ENCODE results near the gene AQP12B. TPM values are rescaled to one million over a fixed set of nuclear protein-coding genes. Genes with fewer than 3 reads are reported as not detected.
"Not testable (repeated sequence)": the region's sequence is repeated elsewhere in the genome, so short reads cannot be mapped to it uniquely, and the experiment has no call there.

AQP12B gene
- total RNA-seq, 1 experiment from 2014 or later = not detected

DNA sequence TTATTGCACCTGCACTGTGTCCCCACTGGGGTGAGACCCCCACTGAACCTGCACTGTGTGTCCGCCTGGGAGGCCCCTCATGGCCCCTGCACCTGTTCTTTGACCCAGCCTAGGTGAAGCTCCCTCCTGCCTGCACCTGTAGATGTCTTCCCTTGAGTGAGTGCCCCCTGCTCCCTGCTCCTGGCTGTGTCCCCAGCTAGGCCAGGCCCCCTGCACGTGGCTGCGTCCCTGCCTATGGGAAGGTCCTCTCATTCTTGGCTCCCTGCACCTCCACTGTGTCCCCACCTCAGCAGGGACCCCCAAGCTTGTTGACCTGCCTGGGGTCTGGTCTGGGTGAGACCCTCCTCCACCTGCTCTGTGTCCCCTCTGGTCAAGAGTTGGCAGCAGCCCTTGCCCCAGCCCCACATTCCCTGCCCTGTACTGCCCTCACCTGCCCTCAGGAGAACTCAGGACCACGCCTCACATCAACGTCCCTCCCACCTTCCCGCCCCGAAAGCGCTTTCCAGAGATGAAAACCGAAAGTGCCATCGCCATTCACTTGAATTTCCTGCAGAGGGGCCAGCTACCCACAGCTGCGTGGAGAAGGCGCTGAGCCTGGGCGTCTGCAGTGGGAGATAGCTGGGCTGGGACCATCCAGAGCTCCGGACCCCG, 769 bp upstream of the AQP12B start:
- intact Hi-C loops (cut with micrococcal nuclease) = not testable (repeated sequence)

DNA sequence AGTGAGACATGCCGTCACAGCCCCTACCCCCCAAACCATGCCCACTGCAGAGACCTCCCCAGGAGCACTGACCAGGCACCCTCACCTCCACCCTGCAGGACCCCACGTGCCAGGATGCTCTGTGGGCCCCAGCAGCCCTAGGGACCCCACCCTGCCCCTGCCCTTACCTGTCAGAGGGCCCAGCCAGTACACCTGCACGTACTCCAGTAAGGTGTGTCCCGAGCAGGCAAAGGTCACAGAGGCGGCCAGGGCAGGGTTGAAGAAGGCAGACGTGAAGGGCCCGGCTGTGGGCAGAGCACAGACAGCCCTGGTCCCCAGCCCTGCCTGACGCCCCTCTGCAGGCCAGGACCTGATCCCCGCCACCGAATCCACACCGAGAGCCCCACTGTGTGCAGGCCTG, 2.5 kb downstream of the AQP12B start:
- H3K4me1 Mint-ChIP-seq (ENCODE audit: insufficient read depth, unreplicated experiment); DNase-seq (ENCODE audit: unreplicated experiment); H3K9me3 Mint-ChIP-seq (ENCODE audit: unreplicated experiment); H3K27me3 Mint-ChIP-seq (ENCODE audit: insufficient read depth, unreplicated experiment); POLR2A ChIA-PET; H3K27ac Mint-ChIP-seq (ENCODE audit: low read depth, unreplicated experiment); H3K36me3 Mint-ChIP-seq (ENCODE audit: insufficient read depth, unreplicated experiment); CTCF ChIA-PET; BruUV-seq (replicated peaks); H3K4me3 Mint-ChIP-seq (ENCODE audit: unreplicated experiment); intact Hi-C loops (cut with micrococcal nuclease): not testable (repeated sequence)

More for the DNA sequence above, 769 bp upstream of the AQP12B start:
- H3K4me1 Mint-ChIP-seq (ENCODE audit: insufficient read depth, unreplicated experiment); H3K9me3 Mint-ChIP-seq (ENCODE audit: unreplicated experiment); H3K36me3 Mint-ChIP-seq (ENCODE audit: insufficient read depth, unreplicated experiment); DNase-seq (ENCODE audit: unreplicated experiment); CTCF ChIA-PET; H3K27ac Mint-ChIP-seq (ENCODE audit: low read depth, unreplicated experiment); POLR2A ChIA-PET; H3K4me3 Mint-ChIP-seq (ENCODE audit: unreplicated experiment); BruUV-seq (replicated peaks): not testable (repeated sequence)
- peaks cover 14% of the 10 kb centered on the region for H3K27me3 Mint-ChIP-seq (ENCODE audit: insufficient read depth, unreplicated experiment)

DNA sequence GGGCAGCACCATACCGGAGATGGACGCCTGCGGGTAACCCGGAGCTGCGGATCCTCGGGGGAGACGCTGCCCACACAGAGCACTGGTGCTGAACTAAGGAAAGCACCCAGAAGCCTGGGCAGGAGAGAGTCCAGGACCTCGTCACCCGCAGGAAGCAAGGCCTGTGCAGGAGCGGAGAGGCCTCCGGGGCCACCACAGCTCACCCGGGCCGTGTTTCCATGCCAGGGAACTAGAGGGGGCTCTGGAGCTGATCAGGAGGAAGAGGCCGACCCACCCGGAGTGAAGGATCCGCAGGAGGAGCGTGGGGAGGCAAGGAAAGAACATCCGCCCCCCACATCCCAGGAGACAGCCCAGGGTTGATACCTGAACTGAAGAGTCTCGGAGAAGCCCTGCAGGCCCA, 3.8 kb downstream of the AQP12B start:
- CTCF ChIA-PET; BruUV-seq (replicated peaks); DNase-seq (ENCODE audit: unreplicated experiment); H3K4me1 Mint-ChIP-seq (ENCODE audit: insufficient read depth, unreplicated experiment); POLR2A ChIA-PET; H3K4me3 Mint-ChIP-seq (ENCODE audit: unreplicated experiment); intact Hi-C loops (cut with micrococcal nuclease); H3K27ac Mint-ChIP-seq (ENCODE audit: low read depth, unreplicated experiment); H3K36me3 Mint-ChIP-seq (ENCODE audit: insufficient read depth, unreplicated experiment); H3K9me3 Mint-ChIP-seq (ENCODE audit: unreplicated experiment): not testable (repeated sequence)
- H3K27me3 Mint-ChIP-seq (ENCODE audit: insufficient read depth, unreplicated experiment) = peaks cover 14% of the 10 kb centered on the region

DNA sequence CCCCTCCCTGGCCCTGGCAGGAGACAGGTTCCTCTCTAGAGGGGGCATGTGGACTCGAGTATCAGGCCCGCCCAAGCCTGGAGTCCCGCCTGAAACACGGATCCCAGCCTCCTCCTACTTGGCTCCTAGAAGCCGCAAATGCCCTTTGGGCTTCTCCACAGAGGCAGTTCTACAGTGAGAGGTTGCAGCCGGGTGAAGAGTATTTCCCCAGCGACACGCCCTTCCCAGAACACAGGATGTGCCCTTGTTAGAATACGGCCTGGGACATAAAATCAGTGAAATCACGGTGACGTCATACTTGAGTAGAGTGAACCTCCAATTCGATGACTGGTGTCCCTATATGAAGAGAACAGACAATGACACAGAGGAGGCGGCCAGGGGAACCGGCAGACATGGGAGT, 4.6 kb downstream of the AQP12B start:
- H3K36me3 Mint-ChIP-seq (ENCODE audit: insufficient read depth, unreplicated experiment); H3K4me3 Mint-ChIP-seq (ENCODE audit: unreplicated experiment); H3K9me3 Mint-ChIP-seq (ENCODE audit: unreplicated experiment); DNase-seq (ENCODE audit: unreplicated experiment); POLR2A ChIA-PET; H3K27ac Mint-ChIP-seq (ENCODE audit: low read depth, unreplicated experiment); intact Hi-C loops (cut with micrococcal nuclease); H3K4me1 Mint-ChIP-seq (ENCODE audit: insufficient read depth, unreplicated experiment); BruUV-seq (replicated peaks); CTCF ChIA-PET: not testable (repeated sequence)
- H3K27me3 Mint-ChIP-seq (ENCODE audit: insufficient read depth, unreplicated experiment) = peaks cover 17% of the 10 kb centered on the region

DNA sequence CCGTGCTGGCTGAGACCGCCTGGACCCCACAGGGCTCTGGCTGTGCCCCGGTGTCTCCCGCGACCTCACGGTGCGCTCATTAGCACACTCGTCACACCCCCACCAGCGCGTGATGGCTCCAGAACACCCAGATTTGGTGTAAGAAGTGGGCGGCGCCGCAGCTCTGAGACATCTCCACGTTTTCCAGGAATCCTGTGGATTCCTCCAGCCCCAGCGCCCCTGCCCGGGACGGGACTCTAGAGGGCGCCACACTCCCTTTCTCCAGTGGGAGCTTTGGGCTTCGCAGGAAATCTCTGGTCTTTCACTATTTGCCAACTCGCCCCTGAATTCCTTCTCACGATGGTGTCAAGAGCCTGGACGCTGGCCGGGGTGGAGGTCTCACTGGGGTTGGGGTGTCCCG, 7.3 kb downstream of the AQP12B start:
- POLR2A ChIA-PET; H3K9me3 Mint-ChIP-seq (ENCODE audit: unreplicated experiment); DNase-seq (ENCODE audit: unreplicated experiment); H3K4me1 Mint-ChIP-seq (ENCODE audit: insufficient read depth, unreplicated experiment); H3K4me3 Mint-ChIP-seq (ENCODE audit: unreplicated experiment); BruUV-seq (replicated peaks); H3K27ac Mint-ChIP-seq (ENCODE audit: low read depth, unreplicated experiment); H3K36me3 Mint-ChIP-seq (ENCODE audit: insufficient read depth, unreplicated experiment); intact Hi-C loops (cut with micrococcal nuclease); CTCF ChIA-PET: not testable (repeated sequence)
- peaks cover 37% of the 10 kb centered on the region for H3K27me3 Mint-ChIP-seq (ENCODE audit: insufficient read depth, unreplicated experiment)

DNA sequence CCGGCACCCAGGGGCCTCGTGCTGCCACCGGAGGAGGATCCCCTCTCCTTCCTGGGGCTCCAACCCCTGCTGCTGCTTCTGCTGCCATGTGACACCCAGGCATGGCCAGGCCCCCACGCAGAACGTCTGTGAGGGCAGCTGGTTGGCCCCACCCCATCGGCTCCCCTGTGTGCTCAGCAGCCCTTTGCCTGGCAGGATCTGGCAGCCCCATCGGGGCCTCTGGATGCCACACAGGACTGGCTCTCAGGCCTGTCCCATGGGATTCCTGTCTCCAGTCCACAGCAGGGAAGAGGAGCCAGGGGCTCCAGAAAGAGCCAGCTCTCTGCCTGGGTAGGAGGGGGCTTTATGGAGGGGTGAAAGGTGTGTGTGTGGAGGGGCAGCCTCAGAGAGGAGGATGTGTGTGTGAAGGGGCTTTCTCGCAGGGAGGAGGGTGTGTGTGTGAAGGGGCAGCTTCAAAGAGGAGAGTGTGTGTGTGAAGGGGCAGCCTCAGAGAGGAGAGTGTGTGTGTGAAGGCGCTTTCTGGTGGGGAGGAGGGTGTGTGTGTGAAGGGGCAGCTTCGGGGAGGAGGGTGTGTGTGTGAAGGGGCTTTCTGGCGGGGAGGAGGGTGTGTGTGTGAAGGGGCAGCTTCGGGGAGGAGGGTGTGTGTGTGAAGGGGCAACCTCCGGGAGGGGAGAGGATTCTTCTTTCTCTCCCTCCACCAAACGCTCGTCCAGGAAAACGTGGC, 8.1 kb downstream of the AQP12B start:
- H3K4me3 Mint-ChIP-seq (ENCODE audit: unreplicated experiment); POLR2A ChIA-PET; H3K27ac Mint-ChIP-seq (ENCODE audit: low read depth, unreplicated experiment); H3K4me1 Mint-ChIP-seq (ENCODE audit: insufficient read depth, unreplicated experiment); H3K9me3 Mint-ChIP-seq (ENCODE audit: unreplicated experiment); intact Hi-C loops (cut with micrococcal nuclease); CTCF ChIA-PET; DNase-seq (ENCODE audit: unreplicated experiment); BruUV-seq (replicated peaks); H3K36me3 Mint-ChIP-seq (ENCODE audit: insufficient read depth, unreplicated experiment): not testable (repeated sequence)
- H3K27me3 Mint-ChIP-seq (ENCODE audit: insufficient read depth, unreplicated experiment) = peaks cover 45% of the 10 kb centered on the region

DNA sequence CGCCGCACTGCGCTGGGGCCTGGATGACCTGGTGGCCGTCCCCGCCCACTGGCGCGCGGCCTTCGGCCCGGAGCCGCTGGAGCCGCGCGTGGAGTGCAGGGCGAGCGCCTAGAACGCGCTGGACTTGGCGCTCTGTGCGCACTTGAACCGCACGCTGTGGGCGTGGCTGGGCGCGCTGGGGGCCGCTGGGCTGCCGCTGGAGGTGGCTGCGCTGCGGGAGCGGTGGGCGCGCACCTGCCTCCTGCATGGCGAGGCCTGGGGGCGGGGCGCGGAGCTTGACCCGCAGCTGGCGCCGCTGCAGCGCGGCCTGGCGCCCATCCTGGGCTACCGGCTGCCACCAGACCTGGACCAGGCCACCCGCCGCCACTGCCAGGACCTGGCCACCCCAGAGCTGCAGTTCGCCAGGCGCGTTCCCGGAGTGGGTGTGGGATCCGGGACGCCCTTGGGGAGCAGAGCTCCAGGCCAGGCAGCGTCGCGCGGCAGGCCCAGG, 9.9 kb downstream of the AQP12B start:
- ChIA-PET CTCF (no interaction called here), POLR2A (no interaction called here)
- Mint-ChIP-seq H3K27ac (ENCODE audit: low read depth, unreplicated experiment) (no peak overlapping the region), H3K36me3 (ENCODE audit: insufficient read depth, unreplicated experiment) (no peaks in the 10 kb centered on the region), H3K4me3 (ENCODE audit: unreplicated experiment) (no peak overlapping the region), H3K9me3 (ENCODE audit: unreplicated experiment) (no peaks in the 10 kb centered on the region), H3K4me1 (ENCODE audit: insufficient read depth, unreplicated experiment) (no peaks in the 10 kb centered on the region), H3K27me3 (ENCODE audit: insufficient read depth, unreplicated experiment) (peaks cover 63% of the 10 kb centered on the region)
- DNase-seq (ENCODE audit: unreplicated experiment) = no peak
- BruUV-seq (replicated peaks) = no TSS peak
- intact Hi-C loops (cut with micrococcal nuclease) = no loop called here
- TF ChIP-seq, protein P1, sequence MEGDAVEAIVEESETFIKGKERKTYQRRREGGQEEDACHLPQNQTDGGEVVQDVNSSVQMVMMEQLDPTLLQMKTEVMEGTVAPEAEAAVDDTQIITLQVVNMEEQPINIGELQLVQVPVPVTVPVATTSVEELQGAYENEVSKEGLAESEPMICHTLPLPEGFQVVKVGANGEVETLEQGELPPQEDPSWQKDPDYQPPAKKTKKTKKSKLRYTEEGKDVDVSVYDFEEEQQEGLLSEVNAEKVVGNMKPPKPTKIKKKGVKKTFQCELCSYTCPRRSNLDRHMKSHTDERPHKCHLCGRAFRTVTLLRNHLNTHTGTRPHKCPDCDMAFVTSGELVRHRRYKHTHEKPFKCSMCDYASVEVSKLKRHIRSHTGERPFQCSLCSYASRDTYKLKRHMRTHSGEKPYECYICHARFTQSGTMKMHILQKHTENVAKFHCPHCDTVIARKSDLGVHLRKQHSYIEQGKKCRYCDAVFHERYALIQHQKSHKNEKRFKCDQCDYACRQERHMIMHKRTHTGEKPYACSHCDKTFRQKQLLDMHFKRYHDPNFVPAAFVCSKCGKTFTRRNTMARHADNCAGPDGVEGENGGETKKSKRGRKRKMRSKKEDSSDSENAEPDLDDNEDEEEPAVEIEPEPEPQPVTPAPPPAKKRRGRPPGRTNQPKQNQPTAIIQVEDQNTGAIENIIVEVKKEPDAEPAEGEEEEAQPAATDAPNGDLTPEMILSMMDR (IDR thresholded peaks at IDR 0.05; ENCODE audit: unreplicated experiment) = no peak

All from MCF 10A (cell line).